Panc1 (cell line): ENCODE results near the gene SUFU. TPM values are rescaled to one million over a fixed set of nuclear protein-coding genes. Genes with fewer than 3 reads are reported as not detected.

ENCODE experiments used
- ATAC-seq: fragments of 200-7000 bp; cut with Tn5 transposase; 2 replicates; pipeline ENCODE4 v1.9.1; 2020; ENCODE audit warnings: mild to moderate bottlenecking, moderate library complexity
- BruUV-seq: library from RNA; stranded (reverse); fragments of 400-500 nt; replicated peaks from 2 replicates; lab custom pipeline; 2021; lab: Mats Ljungman, UMichigan
- CTCF ChIA-PET: fragments of 300-600 bp; sonication (Branson Sonifier 250); formaldehyde crosslinking; loops from one replicate; lab custom pipeline; 2022; ENCODE audit warnings: antibody characterized with exemption; lab: Charles Lee
- POLR2A ChIA-PET: fragments of 300-600 bp; sonication (Branson Sonifier 250); formaldehyde crosslinking; loops from one replicate; lab custom pipeline; 2022; ENCODE audit warnings: antibody characterized with exemption; lab: Charles Lee
- DNase-seq: peaks from one replicate; pipeline ENCODE4 v3.0.0-alpha.2; 2010; ENCODE audit warnings: low read depth, low spot score
- H3K27ac ChIP-seq: 2 replicates; pipeline ENCODE4 v1.5.1; 2011; ENCODE audit warnings: mild to moderate bottlenecking, low read length, inconsistent platforms
- H3K27me3 ChIP-seq: fragments of 200-500 bp; sonication (Bioruptor generic); 2 replicates; pipeline ENCODE4 v1.6.0; 2014; ENCODE audit warnings: low read length, inconsistent platforms; ENCODE audit not compliant: control insufficient read depth, insufficient read depth
- H3K36me3 ChIP-seq: fragments of 200-500 bp; sonication (Bioruptor generic); 2 replicates; pipeline ENCODE4 v1.5.1; 2014; ENCODE audit warnings: inconsistent platforms, mild to moderate bottlenecking, low read length, moderate library complexity; ENCODE audit not compliant: control insufficient read depth, insufficient read depth
- H3K4me1 ChIP-seq: 2 replicates; pipeline ENCODE4 v1.5.1; 2011; ENCODE audit warnings: inconsistent platforms, mild to moderate bottlenecking, low read length, moderate library complexity; ENCODE audit not compliant: control insufficient read depth, insufficient read depth
- H3K4me3 ChIP-seq, 2 experiments: 2 replicates each; pipeline ENCODE4 v1.5.1; 2011 to 2012; ENCODE audit warnings: low read depth in 2 of 2, low read length in 2 of 2, mild to moderate bottlenecking in 2 of 2, inconsistent platforms in 1 of 2, moderate library complexity in 1 of 2
- H3K9me3 ChIP-seq: fragments of 200-500 bp; sonication (Bioruptor generic); 2 replicates; pipeline ENCODE4 v1.5.1; 2014; ENCODE audit warnings: low read depth, mild to moderate bottlenecking, inconsistent platforms, low read length, moderate library complexity; ENCODE audit not compliant: control insufficient read depth, insufficient read depth
- CTCF ChIP-seq: fragments of 450-650 bp; IDR thresholded peaks from 2 replicates; pipeline ENCODE4 v1.5.1; 2017; ENCODE audit warnings: mild to moderate bottlenecking
- POLR2AphosphoS5 ChIP-seq: IDR thresholded peaks from 2 replicates; pipeline ENCODE4 v1.6.1; 2012; ENCODE audit warnings: mild to moderate bottlenecking, low read depth, low read length, moderate library complexity
- REST ChIP-seq, 2 experiments: IDR thresholded peaks; 2 replicates each; pipeline ENCODE4 v1.6.1; 2011 to 2012; ENCODE audit warnings: low read depth in 2 of 2, control low read depth in 1 of 2, low read length in 1 of 2, mild to moderate bottlenecking in 1 of 2, moderate library complexity in 1 of 2; ENCODE audit not compliant: insufficient read depth in 1 of 2
- SIN3A ChIP-seq: IDR thresholded peaks from 2 replicates; pipeline ENCODE4 v1.6.1; 2012; ENCODE audit warnings: low read depth, mild to moderate bottlenecking, low read length, moderate library complexity, borderline replicate concordance; ENCODE audit not compliant: insufficient read depth
- TCF7L2 ChIP-seq: IDR thresholded peaks from 2 replicates; pipeline ENCODE4 v1.6.1; 2011; ENCODE audit warnings: mild to moderate bottlenecking, low read depth, low read length, inconsistent platforms
- in situ Hi-C: cut with HindIII; loops from 2 replicates; pipeline ENCODE4 v1.10.0; 2016; ENCODE audit warnings: low sequenced_read_pairs, low pct_unique_long_range_greater_than_20kb
- intact Hi-C: fragments of 100-400 bp; cut with micrococcal nuclease; formaldehyde crosslinking; loops from one replicate; pipeline ENCODE4 v1.10.0; 2022; ENCODE audit not compliant: unreplicated experiment
- total RNA-seq: library from RNA; stranded (reverse); gene quantifications from one replicate; pipeline ENCODE4 v1.2.1, GENCODE V29; 2021; ENCODE audit not compliant: unreplicated experiment

Gene SUFU
- total RNA-seq, 1 experiment from 2014 or later: 9.5 TPM

- Histone ChIP-seq H3K36me3 (no peaks in the 10 kb centered on the region), H3K4me3 (no peak overlapping the region), H3K9me3 (no peaks in the 10 kb centered on the region), H3K27me3 (no peaks in the 10 kb centered on the region), H3K27ac (no peak overlapping the region), H3K4me1 (no peaks in the 10 kb centered on the region)
- CTCF ChIA-PET: no interaction called here
- intact Hi-C loops (no loop called here), in situ Hi-C loops (no loop called here)
- TF ChIP-seq CTCF: no peak
- TF ChIP-seq REST (IDR thresholded peaks at IDR 0.05; ENCODE audit: insufficient read depth in 1 of 2, low read depth in 2 of 2, low read length in 1 of 2): no peak
- no peak for TF ChIP-seq SIN3A
- TF ChIP-seq TCF7L2: no peak
- no peak for TF ChIP-seq POLR2AphosphoS5
- POLR2A ChIA-PET: no interaction called here
- DNase-seq (no peak), ATAC-seq (no peak)
- no TSS peak for BruUV-seq
Measured at GRCh38 chr10:102681696-102682095, 177.9 kb downstream of the SUFU start.

GRCh38 chr10:102682416-102682815, 178.6 kb downstream of the SUFU start:
- in situ Hi-C loops: no loop called here
- POLR2A ChIA-PET: interaction anchor here (0.6 kb wide), 1 partner anchor 366 kb away, joined by 3 read pairs; no protein-coding TSS in a partner anchor

More at GRCh38 chr10:102682416-102682815, 178.6 kb downstream of the SUFU start:
- no peak overlapping the region for H3K4me3 ChIP-seq
- H3K27me3 ChIP-seq: no peaks in the 10 kb centered on the region
- no peaks in the 10 kb centered on the region for H3K36me3 ChIP-seq
- intact Hi-C loops: no loop called here
- BruUV-seq: no TSS peak
- H3K4me1 ChIP-seq: no peaks in the 10 kb centered on the region
- CTCF ChIA-PET: interaction anchor here (0.6 kb wide), 2 partner anchors 38 to 287 kb away, joined by 3 read pairs; partner anchors contain the start of gene TRIM8
- TF ChIP-seq TCF7L2: no peak
- no peak for TF ChIP-seq POLR2AphosphoS5
- no peak for TF ChIP-seq SIN3A
- no peak for TF ChIP-seq CTCF
- TF ChIP-seq REST (IDR thresholded peaks at IDR 0.05; ENCODE audit: insufficient read depth in 1 of 2, low read depth in 2 of 2, low read length in 1 of 2): no peak
- ATAC-seq: no peak
- no peaks in the 10 kb centered on the region for H3K9me3 ChIP-seq
- no peak for DNase-seq
- H3K27ac ChIP-seq: no peak overlapping the region
